PC-9 (cell line): ENCODE data around the gene LARGE1.

ENCODE experiments used
- EZH2 ChIP-seq: fragments of 200-600 bp; sonication (generic); IDR thresholded peaks from 2 replicates; pipeline ENCODE4 v1.8.0; 2017; ENCODE audit warnings: antibody characterized with exemption, low read depth
- TF ChIP-seq, protein P1 (sequence below): fragments of 200-600 bp; sonication (generic); conservative IDR thresholded peaks from 2 replicates; pipeline ENCODE4 v1.6.1; 2017; ENCODE audit warnings: mixed run types, antibody characterized with exemption, mild to moderate bottlenecking, moderate library complexity

DNA sequence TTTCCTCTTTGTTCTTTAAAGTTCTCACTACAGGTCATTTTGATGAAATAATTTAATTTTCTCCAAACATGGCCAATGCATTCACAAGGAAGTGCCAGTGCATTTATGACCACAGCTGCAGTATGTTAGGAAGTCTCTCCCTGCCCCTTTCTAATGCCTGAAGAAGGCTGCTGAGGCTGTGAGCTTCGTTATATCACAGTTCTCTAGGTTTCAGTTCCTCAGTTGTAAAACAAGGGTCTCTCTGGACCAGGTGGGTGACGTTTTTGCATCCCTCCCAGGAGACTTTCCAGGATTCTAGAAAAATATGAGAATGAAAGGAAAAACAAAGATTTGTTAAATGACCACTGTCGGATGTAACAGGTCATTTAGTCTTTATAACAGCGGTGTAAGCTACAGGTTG lies 171.6 kb downstream of the LARGE1 start:
- TF ChIP-seq, protein P1, sequence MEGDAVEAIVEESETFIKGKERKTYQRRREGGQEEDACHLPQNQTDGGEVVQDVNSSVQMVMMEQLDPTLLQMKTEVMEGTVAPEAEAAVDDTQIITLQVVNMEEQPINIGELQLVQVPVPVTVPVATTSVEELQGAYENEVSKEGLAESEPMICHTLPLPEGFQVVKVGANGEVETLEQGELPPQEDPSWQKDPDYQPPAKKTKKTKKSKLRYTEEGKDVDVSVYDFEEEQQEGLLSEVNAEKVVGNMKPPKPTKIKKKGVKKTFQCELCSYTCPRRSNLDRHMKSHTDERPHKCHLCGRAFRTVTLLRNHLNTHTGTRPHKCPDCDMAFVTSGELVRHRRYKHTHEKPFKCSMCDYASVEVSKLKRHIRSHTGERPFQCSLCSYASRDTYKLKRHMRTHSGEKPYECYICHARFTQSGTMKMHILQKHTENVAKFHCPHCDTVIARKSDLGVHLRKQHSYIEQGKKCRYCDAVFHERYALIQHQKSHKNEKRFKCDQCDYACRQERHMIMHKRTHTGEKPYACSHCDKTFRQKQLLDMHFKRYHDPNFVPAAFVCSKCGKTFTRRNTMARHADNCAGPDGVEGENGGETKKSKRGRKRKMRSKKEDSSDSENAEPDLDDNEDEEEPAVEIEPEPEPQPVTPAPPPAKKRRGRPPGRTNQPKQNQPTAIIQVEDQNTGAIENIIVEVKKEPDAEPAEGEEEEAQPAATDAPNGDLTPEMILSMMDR = no peak
- TF ChIP-seq EZH2 = no peak
